ENCODE measurements around the gene NCF2.

The NCF2 gene

DNA sequence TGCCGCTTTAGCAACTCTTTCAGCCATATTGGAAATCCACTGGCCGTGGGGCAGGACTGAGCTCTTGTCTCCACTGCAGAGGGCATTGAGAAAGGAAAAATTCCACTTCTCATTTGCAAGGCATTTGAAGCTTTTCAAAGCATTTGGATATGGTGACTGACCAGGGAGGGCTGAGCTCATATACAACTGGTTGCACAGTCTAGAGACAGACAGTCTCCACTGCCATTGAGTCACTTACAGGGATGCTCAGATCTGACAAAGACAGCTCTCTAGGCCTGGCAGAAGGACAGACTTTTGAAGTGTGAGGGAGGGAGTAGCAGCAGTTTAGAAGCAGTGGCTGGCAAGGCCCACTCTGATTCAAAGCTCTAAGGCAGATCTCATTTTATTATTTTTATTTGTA lies 24.2 kb downstream of the NCF2 start:
- no peak for DNase-seq
- TF ChIP-seq POLR2A (IDR thresholded peaks at IDR 0.05; ENCODE audit: low read length) (no peak), GATA1 (IDR thresholded peaks at IDR 0.05; ENCODE audit: low read depth, low read length) (no peak)

DNA sequence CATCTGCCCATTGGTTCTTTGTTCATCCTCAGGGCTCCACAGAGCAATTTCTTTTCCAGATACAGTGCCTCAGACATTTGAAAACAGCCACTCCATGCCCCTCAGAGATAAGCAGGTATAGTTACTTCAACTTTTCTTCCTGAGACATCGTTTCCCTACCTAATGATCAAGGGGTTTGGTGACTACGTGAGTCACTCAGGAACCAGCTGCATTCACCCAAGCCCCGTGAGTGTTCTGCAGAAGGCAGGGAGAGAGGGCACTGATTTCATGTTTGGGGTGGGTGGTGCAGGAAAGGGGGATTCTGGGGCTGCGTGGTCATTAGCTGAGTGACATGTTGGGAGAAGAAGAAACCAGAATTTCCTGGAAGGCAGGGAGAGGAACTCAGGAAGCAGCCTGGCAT lies 25.0 kb downstream of the NCF2 start:
- TF ChIP-seq POLR2A (IDR thresholded peaks at IDR 0.05; ENCODE audit: low read length): no peak
- TF ChIP-seq GATA1 (IDR thresholded peaks at IDR 0.05; ENCODE audit: low read depth, low read length): no peak
- DNase-seq: no peak

GRCh38 chr1:183562701-183563100 lies 27.6 kb downstream of the NCF2 start:
- DNase-seq: no peak
- TF ChIP-seq POLR2A (IDR thresholded peaks at IDR 0.05; ENCODE audit: low read length): no peak
- no peak for TF ChIP-seq GATA1 (IDR thresholded peaks at IDR 0.05; ENCODE audit: low read depth, low read length)

DNA sequence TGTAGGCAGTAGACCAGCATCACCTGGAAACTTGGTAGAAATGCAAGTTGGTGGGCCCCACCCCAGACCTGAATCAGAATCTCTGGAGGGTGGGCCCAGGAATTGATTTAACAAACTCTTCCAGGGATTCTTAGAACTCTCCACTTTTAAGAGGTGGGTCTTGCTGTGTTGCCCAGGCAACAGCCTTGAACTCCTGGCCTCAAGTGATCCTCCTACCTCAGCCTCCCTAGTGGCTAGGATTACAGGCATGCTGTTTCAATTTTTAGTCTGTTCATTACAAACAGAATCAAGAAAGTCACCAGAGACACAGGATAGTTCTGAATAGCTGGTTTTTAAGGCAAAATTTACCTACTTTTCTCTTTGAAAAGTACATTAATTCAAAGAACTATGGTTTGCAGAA lies 31.2 kb downstream of the NCF2 start:
- TF ChIP-seq GATA1 (IDR thresholded peaks at IDR 0.05; ENCODE audit: low read depth, low read length) (no peak), POLR2A (IDR thresholded peaks at IDR 0.05; ENCODE audit: low read length) (no peak)
- no peak for DNase-seq

DNA sequence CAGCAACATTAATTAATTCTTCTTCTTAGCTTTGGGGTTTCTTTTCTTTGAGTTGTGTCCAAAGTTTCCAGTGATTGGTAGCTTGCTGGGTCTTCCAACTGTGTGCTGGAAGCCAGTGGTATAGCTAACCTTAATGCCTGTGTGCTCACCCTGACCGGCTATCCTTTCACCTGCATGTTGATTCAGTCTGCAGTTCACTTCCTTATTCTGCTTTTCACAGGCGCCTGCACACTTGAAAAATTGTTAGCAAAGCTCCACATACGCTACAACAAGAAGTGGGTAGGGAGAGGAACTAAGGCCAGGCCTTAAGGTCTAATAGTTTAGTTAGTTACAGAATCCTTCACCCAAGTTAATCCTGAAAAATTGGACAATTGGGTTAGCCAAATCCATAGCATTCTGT lies 35.7 kb downstream of the NCF2 start:
- TF ChIP-seq GATA1 (IDR thresholded peaks at IDR 0.05; ENCODE audit: low read depth, low read length) (no peak), POLR2A (IDR thresholded peaks at IDR 0.05; ENCODE audit: low read length) (no peak)
- no peak for DNase-seq

GRCh38 chr1:183553764-183554163 lies 36.5 kb downstream of the NCF2 start:
- TF ChIP-seq POLR2A (IDR thresholded peaks at IDR 0.05; ENCODE audit: low read length) (no peak), GATA1 (IDR thresholded peaks at IDR 0.05; ENCODE audit: low read depth, low read length) (no peak)
- no peak for DNase-seq

DNA sequence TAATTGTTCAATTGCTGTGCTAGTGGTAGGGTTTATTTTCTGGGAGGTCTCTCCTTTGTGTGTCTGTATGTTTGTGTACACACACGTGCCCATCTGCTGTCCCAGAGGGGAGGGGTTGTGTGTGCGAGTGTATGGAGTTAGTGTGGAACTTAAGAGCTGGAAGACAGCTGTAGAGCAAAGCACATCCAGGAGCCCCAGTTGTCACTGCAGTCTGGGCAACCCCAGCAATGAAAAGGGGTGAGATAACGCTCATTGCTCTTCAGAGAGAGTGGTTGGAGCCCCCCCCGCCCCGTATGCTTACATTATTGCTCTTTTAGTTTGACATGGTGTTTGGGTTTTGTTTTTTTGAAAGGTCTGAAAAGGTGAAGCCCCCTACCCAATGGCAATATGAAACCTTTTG lies 36.9 kb downstream of the NCF2 start:
- DNase-seq: no peak
- TF ChIP-seq GATA1 (IDR thresholded peaks at IDR 0.05; ENCODE audit: low read depth, low read length) (no peak), POLR2A (IDR thresholded peaks at IDR 0.05; ENCODE audit: low read length) (no peak)

- no peak for DNase-seq
- no peak for TF ChIP-seq GATA1 (IDR thresholded peaks at IDR 0.05; ENCODE audit: low read depth, low read length)
- no peak for TF ChIP-seq POLR2A (IDR thresholded peaks at IDR 0.05; ENCODE audit: low read length)
These were observed 37.4 kb downstream of the NCF2 start for GRCh38 chr1:183552891-183553290.

DNA sequence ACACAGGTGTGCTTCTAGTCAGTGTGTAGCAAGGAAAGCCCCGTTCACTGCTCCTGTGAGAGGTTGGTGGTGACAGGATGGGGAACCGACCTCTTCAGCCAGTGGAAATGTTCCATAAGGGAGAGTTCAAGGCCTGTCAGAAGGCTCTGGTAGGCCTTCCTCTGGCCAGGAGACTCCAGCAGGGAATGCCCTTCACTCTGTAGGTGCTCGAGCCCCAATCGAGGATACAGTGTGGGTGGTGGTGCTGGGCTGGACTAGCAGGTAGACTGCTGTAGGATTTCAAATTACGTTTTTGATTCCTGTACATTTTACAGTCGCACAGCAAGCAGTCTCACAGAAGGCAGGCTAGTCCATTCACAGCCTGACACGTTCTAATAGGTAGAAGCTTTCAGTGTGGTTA lies 37.8 kb downstream of the NCF2 start:
- no peak for TF ChIP-seq GATA1 (IDR thresholded peaks at IDR 0.05; ENCODE audit: low read depth, low read length)
- no peak for TF ChIP-seq POLR2A (IDR thresholded peaks at IDR 0.05; ENCODE audit: low read length)
- DNase-seq: no peak

GRCh38 chr1:183551924-183552323 lies 38.3 kb downstream of the NCF2 start:
- no peak for DNase-seq
- no peak for TF ChIP-seq POLR2A (IDR thresholded peaks at IDR 0.05; ENCODE audit: low read length)
- TF ChIP-seq GATA1 (IDR thresholded peaks at IDR 0.05; ENCODE audit: low read depth, low read length): no peak

DNA sequence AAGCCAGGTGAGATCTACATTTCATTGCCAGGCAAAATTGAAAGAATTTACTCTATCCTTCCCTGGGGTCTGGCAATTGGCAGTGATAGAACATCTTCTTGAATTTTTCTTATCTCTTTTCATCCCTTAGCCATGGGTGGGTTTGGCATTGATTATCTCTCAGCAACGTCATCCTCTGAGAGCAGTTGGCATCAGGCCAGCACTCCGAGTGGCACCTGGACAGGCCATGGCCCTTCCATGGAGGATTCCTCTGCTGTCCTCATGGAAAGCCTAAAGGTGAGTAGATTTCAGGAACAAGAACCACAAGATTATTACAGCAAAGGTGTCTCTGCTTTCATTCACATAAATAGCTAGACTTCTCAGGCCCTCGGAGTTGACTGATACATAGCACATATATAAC lies 39.3 kb downstream of the NCF2 start:
- peak; percentile 25 to 40 for DNase-seq
- TF ChIP-seq GATA1 (IDR thresholded peaks at IDR 0.05; ENCODE audit: low read depth, low read length) (no peak), POLR2A (IDR thresholded peaks at IDR 0.05; ENCODE audit: low read length) (no peak)

- no peak for DNase-seq
- TF ChIP-seq GATA1 (IDR thresholded peaks at IDR 0.05; ENCODE audit: low read depth, low read length) (no peak), POLR2A (IDR thresholded peaks at IDR 0.05; ENCODE audit: low read length) (no peak)
These were observed 42.1 kb downstream of the NCF2 start for GRCh38 chr1:183548116-183548515.

- no peak for TF ChIP-seq POLR2A (IDR thresholded peaks at IDR 0.05; ENCODE audit: low read length)
- TF ChIP-seq GATA1 (IDR thresholded peaks at IDR 0.05; ENCODE audit: low read depth, low read length): no peak
- no peak for DNase-seq
These were observed 43.8 kb downstream of the NCF2 start for GRCh38 chr1:183546427-183546826.

DNA sequence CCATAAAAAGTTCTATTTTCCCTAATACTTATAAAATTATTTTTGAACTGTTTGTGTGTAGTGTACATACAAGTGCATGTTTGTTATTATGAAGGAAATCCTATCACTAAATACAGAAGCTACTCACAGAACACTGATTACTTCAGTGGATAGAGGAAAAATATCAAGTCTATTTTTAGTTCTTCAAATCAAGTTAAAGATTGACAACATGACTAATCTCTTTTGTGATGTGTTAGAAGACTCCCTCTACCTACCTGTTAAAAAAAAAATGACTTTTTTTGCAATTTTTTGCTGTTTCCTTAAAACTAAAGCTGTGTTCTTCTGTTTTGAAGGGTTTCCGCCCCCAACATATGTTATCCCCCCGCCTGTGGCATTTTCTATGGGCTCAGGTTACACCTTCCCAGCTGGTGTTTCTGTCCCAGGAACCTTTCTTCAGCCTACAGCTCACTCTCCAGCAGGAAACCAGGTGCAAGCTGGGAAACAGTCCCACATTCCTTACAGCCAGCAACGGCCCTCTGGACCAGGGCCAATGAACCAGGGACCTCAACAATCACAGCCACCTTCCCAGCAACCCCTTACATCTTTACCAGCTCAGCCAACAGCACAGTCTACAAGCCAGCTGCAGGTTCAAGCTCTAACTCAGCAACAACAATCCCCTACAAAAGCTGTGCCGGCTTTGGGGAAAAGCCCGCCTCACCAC lies 45.5 kb downstream of the NCF2 start:
- DNase-seq: no peak
- no peak for TF ChIP-seq POLR2A (IDR thresholded peaks at IDR 0.05; ENCODE audit: low read length)
- no peak for TF ChIP-seq GATA1 (IDR thresholded peaks at IDR 0.05; ENCODE audit: low read depth, low read length)

GRCh38 chr1:183543619-183544204 lies 46.5 kb downstream of the NCF2 start:
- TF ChIP-seq GATA1 (IDR thresholded peaks at IDR 0.05; ENCODE audit: low read depth, low read length) (no peak), POLR2A (IDR thresholded peaks at IDR 0.05; ENCODE audit: low read length) (no peak)
- peak; percentile 54 to 60 for DNase-seq
